Panc1 (cell line): ENCODE measurements around the gene IFT57. TPM values are rescaled to one million over a fixed set of nuclear protein-coding genes. Genes with fewer than 3 reads are reported as not detected.
"Not testable (repeated sequence)": the region's sequence is repeated elsewhere in the genome, so short reads cannot be mapped to it uniquely, and the experiment has no call there.

Source experiments
- ATAC-seq: fragments of 200-7000 bp; cut with Tn5 transposase; 2 replicates; pipeline ENCODE4 v1.9.1; 2020; ENCODE audit warnings: mild to moderate bottlenecking, moderate library complexity
- BruUV-seq: library from RNA; stranded (reverse); fragments of 400-500 nt; replicated peaks from 2 replicates; lab custom pipeline; 2021; lab: Mats Ljungman, UMichigan
- CTCF ChIA-PET: fragments of 300-600 bp; sonication (Branson Sonifier 250); formaldehyde crosslinking; loops from one replicate; lab custom pipeline; 2022; ENCODE audit warnings: antibody characterized with exemption; lab: Charles Lee
- POLR2A ChIA-PET: fragments of 300-600 bp; sonication (Branson Sonifier 250); formaldehyde crosslinking; loops from one replicate; lab custom pipeline; 2022; ENCODE audit warnings: antibody characterized with exemption; lab: Charles Lee
- DNase-seq: peaks from one replicate; pipeline ENCODE4 v3.0.0-alpha.2; 2010; ENCODE audit warnings: low read depth, low spot score
- H3K27ac ChIP-seq: 2 replicates; pipeline ENCODE4 v1.5.1; 2011; ENCODE audit warnings: mild to moderate bottlenecking, low read length, inconsistent platforms
- H3K27me3 ChIP-seq: fragments of 200-500 bp; sonication (Bioruptor generic); 2 replicates; pipeline ENCODE4 v1.6.0; 2014; ENCODE audit warnings: low read length, inconsistent platforms; ENCODE audit not compliant: control insufficient read depth, insufficient read depth
- H3K36me3 ChIP-seq: fragments of 200-500 bp; sonication (Bioruptor generic); 2 replicates; pipeline ENCODE4 v1.5.1; 2014; ENCODE audit warnings: inconsistent platforms, mild to moderate bottlenecking, low read length, moderate library complexity; ENCODE audit not compliant: control insufficient read depth, insufficient read depth
- H3K4me1 ChIP-seq: 2 replicates; pipeline ENCODE4 v1.5.1; 2011; ENCODE audit warnings: inconsistent platforms, mild to moderate bottlenecking, low read length, moderate library complexity; ENCODE audit not compliant: control insufficient read depth, insufficient read depth
- H3K4me3 ChIP-seq, 2 experiments: 2 replicates each; pipeline ENCODE4 v1.5.1; 2011 to 2012; ENCODE audit warnings: low read depth in 2 of 2, low read length in 2 of 2, mild to moderate bottlenecking in 2 of 2, inconsistent platforms in 1 of 2, moderate library complexity in 1 of 2
- H3K9me3 ChIP-seq: fragments of 200-500 bp; sonication (Bioruptor generic); 2 replicates; pipeline ENCODE4 v1.5.1; 2014; ENCODE audit warnings: low read depth, mild to moderate bottlenecking, inconsistent platforms, low read length, moderate library complexity; ENCODE audit not compliant: control insufficient read depth, insufficient read depth
- CTCF ChIP-seq: fragments of 450-650 bp; IDR thresholded peaks from 2 replicates; pipeline ENCODE4 v1.5.1; 2017; ENCODE audit warnings: mild to moderate bottlenecking
- POLR2AphosphoS5 ChIP-seq: IDR thresholded peaks from 2 replicates; pipeline ENCODE4 v1.6.1; 2012; ENCODE audit warnings: mild to moderate bottlenecking, low read depth, low read length, moderate library complexity
- SIN3A ChIP-seq: IDR thresholded peaks from 2 replicates; pipeline ENCODE4 v1.6.1; 2012; ENCODE audit warnings: low read depth, mild to moderate bottlenecking, low read length, moderate library complexity, borderline replicate concordance; ENCODE audit not compliant: insufficient read depth
- TCF7L2 ChIP-seq: IDR thresholded peaks from 2 replicates; pipeline ENCODE4 v1.6.1; 2011; ENCODE audit warnings: mild to moderate bottlenecking, low read depth, low read length, inconsistent platforms
- in situ Hi-C: cut with HindIII; loops from 2 replicates; pipeline ENCODE4 v1.10.0; 2016; ENCODE audit warnings: low sequenced_read_pairs, low pct_unique_long_range_greater_than_20kb
- intact Hi-C: fragments of 100-400 bp; cut with micrococcal nuclease; formaldehyde crosslinking; loops from one replicate; pipeline ENCODE4 v1.10.0; 2022; ENCODE audit not compliant: unreplicated experiment
- total RNA-seq: library from RNA; stranded (reverse); gene quantifications from one replicate; pipeline ENCODE4 v1.2.1, GENCODE V29; 2021; ENCODE audit not compliant: unreplicated experiment
- TF ChIP-seq, protein P1 (sequence below), 2 experiments: IDR thresholded peaks; 2 replicates each; pipeline ENCODE4 v1.6.1; 2011 to 2012; ENCODE audit warnings: low read depth in 2 of 2, control low read depth in 1 of 2, low read length in 1 of 2, mild to moderate bottlenecking in 1 of 2, moderate library complexity in 1 of 2; ENCODE audit not compliant: insufficient read depth in 1 of 2

Gene IFT57
- total RNA-seq, 1 experiment from 2014 or later = 45.7 TPM

DNA sequence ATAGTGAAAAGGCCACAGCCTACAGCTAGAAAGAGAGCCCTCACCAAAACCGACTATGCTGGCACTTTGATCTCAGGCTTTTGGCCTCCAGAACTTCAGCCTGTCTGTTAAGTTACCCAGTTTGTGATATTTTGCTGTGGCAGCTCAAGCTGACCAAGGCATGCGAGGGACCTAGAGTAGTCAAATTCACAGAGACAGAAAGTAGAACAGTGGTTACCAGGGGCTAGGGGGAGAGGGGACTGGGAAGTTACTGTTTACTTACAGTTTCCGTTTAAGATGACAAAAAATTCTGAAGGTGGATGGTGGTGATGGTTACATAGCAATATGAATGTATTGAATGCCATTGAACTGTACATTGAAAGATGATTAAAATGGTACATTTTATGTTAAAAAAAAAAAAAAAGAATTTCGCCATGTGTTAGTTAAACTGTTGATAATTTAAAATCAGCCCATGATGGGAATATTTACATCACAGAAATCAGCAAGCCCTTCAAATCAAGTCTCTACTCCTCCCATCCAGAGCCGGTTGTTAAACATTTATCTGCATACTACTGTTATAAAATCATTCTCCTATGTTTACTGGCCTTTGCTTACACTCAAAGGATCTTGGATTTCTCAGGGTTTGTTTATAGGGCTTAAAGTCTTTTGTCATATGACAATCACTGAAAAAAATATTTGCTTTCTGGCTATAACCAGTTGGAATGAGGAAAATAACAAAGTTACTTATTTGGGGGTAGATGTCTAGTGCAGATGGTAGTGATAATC, 42.5 kb upstream of the IFT57 start:
- in situ Hi-C loops, ATAC-seq: not testable (repeated sequence)

DNA sequence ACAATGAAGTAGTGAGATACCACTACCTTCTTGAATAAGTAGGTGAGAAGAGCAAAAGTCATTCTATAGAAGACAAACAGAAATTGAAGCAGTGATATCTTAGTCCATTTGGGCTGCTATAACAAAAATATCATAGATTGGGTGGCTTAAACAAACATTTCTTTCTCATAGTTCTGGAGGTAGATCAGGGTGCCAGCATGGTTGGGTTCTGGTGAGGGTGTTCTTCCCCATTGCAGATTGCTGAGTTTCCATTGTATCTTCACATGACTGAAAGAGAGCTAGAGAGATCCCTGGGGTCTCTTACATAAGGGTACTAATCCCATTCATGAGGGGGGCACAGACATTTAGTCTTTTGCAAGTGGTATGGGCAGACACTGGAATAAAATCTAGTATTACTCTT, 32.9 kb upstream of the IFT57 start:
- TF ChIP-seq POLR2AphosphoS5 (no peak), SIN3A (no peak), TCF7L2 (no peak), CTCF (no peak)
- TF ChIP-seq, protein P1, sequence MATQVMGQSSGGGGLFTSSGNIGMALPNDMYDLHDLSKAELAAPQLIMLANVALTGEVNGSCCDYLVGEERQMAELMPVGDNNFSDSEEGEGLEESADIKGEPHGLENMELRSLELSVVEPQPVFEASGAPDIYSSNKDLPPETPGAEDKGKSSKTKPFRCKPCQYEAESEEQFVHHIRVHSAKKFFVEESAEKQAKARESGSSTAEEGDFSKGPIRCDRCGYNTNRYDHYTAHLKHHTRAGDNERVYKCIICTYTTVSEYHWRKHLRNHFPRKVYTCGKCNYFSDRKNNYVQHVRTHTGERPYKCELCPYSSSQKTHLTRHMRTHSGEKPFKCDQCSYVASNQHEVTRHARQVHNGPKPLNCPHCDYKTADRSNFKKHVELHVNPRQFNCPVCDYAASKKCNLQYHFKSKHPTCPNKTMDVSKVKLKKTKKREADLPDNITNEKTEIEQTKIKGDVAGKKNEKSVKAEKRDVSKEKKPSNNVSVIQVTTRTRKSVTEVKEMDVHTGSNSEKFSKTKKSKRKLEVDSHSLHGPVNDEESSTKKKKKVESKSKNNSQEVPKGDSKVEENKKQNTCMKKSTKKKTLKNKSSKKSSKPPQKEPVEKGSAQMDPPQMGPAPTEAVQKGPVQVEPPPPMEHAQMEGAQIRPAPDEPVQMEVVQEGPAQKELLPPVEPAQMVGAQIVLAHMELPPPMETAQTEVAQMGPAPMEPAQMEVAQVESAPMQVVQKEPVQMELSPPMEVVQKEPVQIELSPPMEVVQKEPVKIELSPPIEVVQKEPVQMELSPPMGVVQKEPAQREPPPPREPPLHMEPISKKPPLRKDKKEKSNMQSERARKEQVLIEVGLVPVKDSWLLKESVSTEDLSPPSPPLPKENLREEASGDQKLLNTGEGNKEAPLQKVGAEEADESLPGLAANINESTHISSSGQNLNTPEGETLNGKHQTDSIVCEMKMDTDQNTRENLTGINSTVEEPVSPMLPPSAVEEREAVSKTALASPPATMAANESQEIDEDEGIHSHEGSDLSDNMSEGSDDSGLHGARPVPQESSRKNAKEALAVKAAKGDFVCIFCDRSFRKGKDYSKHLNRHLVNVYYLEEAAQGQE (IDR thresholded peaks at IDR 0.05; ENCODE audit: insufficient read depth in 1 of 2, low read depth in 2 of 2, low read length in 1 of 2) = no peak
- ChIA-PET POLR2A (interaction anchor here (0.7 kb wide), 1 partner anchor 275 kb away, joined by 9 read pairs; no protein-coding TSS in a partner anchor), CTCF (no interaction called here)
- no TSS peak for BruUV-seq
- no peak overlapping the region for H3K4me3 ChIP-seq
- H3K4me1 ChIP-seq = no peaks in the 10 kb centered on the region
- H3K9me3 ChIP-seq = no peaks in the 10 kb centered on the region
- H3K27me3 ChIP-seq = no peaks in the 10 kb centered on the region
- in situ Hi-C loops (no loop called here), intact Hi-C loops (no loop called here)
- no peaks in the 10 kb centered on the region for H3K36me3 ChIP-seq
- H3K27ac ChIP-seq = no peak overlapping the region
- DNase-seq (no peak), ATAC-seq (no peak)

More for the DNA sequence above, 42.5 kb upstream of the IFT57 start:
- H3K4me3 ChIP-seq, H3K9me3 ChIP-seq, H3K4me1 ChIP-seq, DNase-seq, POLR2A ChIA-PET, H3K27ac ChIP-seq, CTCF ChIA-PET, H3K36me3 ChIP-seq, H3K27me3 ChIP-seq, BruUV-seq, intact Hi-C loops: not testable (repeated sequence)

- DNase-seq = no peak
- in situ Hi-C loops = no loop called here
- CTCF ChIA-PET = no interaction called here
- intact Hi-C loops = no loop called here
- Histone ChIP-seq H3K9me3 (no peaks in the 10 kb centered on the region), H3K4me1 (no peaks in the 10 kb centered on the region), H3K36me3 (no peaks in the 10 kb centered on the region), H3K27me3 (no peaks in the 10 kb centered on the region), H3K27ac (no peak overlapping the region), H3K4me3 (no peak overlapping the region)
- ATAC-seq = no peak
- POLR2A ChIA-PET = no interaction called here
- no TSS peak for BruUV-seq
- no peak for TF ChIP-seq SIN3A
- TF ChIP-seq TCF7L2 = no peak
- TF ChIP-seq CTCF = no peak
- TF ChIP-seq POLR2AphosphoS5 = no peak
- TF ChIP-seq, protein P1 (IDR thresholded peaks at IDR 0.05; ENCODE audit: insufficient read depth in 1 of 2, low read depth in 2 of 2, low read length in 1 of 2) = no peak
Observed at GRCh38 chr3:108251844-108252243, 29.6 kb upstream of the IFT57 start.
